RCC 7860 (cell line): ENCODE results near the gene PLIN3.
"Not testable (repeated sequence)": the region's sequence is repeated elsewhere in the genome, so short reads cannot be mapped to it uniquely, and the experiment has no call there.

Source experiments
- DNase-seq: peaks from one replicate; pipeline ENCODE4 v3.0.0-alpha.2; 2015; ENCODE audit warnings: low spot score
- FAIRE-seq: peaks from 2 replicates; lab custom pipeline; 2012; peaks lifted over from hg19 to GRCh38; lab: Jason Lieb, UNC

The PLIN3 gene

DNA sequence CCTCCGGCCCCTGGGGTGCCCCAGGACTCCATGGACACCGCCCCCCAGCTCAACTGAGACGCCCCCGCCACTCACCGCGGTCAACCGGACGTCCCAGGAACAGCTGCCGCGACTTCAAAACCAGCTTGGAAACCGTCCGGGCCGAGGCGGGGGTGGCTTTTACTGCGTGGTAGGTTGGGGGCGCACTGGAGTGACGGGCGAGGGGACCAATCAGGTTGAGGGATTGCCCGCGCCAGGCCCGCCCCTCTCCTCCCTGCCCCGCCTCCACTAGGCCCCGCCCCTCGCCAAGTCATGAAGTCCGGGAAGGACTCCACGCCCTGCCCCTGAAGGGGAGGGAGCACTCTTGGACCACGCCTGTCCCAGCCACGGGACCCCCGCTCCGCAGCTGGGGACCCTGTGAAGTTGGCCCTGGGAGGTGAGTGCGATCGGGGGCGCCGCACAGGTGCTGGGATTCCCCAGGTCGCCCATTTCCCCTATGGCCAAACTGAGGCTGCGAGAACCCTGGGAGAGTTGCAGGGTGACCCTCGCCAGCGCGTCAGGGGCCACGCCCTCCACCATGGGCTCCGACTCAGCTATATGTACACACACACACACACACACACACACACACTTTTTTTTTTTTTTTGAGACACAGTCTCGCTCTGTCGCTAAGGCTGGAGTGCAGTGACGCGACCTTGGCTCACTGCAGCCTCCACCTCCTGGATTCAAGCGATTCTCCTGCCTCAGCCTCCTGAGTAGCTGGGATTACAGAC is at the start of gene PLIN3:
Gene PLIN3, minus strand, starts transcription at position 134 of the 752 bp plus-strand sequence. CDS start 6,273 bp downstream, outside the sequence.
- FAIRE-seq = peak; percentile 32
- DNase-seq = peak; percentile 87

GRCh38 chr19:4916292-4917082 is 49.0 kb upstream of the PLIN3 start:
- no peak for FAIRE-seq
- no peak for DNase-seq

DNA sequence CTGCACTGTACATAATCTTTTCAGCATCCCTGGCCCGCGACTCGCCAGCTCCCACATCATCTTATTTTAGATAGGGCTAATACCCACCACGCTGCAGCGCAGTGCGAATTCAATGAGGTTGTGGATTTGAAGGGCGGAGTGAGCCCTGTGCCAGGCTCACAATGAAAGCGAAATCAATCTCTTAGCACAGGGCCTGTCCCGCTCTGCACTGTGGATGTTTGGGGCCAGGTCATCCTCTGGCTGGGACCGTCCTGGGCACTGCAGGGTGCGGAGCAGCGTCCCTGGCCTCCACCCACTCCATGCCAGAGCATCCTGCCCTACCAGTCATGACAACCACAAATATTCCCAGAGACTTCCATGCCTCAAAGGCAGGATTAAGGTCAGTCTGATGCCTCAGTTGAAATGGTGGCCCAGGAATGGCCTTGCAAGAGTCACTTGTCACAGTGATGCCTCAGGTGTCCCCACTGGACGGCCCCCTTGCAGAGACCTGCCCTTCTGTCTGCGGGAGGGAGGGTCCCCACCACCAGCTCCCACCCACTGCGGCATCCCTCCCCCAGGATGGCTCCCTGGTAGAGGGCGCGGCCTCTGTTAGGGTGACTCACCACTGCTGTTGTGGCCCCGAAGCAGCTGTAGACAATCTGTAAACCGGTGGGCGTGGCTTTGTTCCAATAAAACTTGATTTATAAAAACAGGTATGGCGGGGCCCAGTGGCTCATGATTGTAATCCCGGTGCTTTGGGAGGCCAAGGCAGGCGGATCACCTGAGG is 47.5 kb upstream of the PLIN3 start:
- FAIRE-seq = peak; percentile 66
- peak; percentile 70 for DNase-seq

DNA sequence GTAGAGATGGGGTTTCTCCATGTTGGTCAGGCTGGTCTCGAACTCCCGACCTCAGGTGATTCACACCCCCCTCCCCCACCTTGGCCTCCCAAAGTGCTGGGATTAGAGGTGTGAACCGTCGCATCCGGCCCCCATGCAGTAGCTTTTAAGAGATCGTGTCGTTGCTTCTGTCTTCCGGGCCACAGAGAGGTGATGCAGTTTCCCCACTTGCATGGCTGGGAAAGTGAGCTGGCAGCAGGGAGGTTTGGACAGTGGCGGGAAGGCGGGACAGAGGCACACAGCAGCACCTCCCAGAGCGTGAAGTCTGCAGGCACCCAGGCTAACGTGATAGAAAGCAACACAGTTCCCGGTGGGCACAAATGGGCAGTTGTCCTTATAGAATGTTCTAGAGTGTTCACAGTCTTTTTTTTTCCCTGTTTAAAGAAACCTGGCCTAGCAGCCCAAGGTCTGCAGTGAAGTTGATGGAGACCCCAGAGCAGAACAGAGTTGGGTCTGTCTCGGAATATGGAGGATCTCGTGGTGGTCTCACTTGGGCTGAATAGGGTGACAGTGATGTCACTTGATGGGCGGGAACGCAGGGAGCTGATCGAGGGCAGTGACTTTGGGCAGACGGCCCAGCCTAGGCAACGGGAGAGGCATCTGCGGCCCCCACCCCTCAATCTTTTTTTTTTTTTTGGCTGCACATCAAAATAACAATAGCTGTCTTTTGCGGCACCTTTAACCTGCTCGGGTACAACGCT is 46.7 kb upstream of the PLIN3 start:
- no peak for FAIRE-seq
- DNase-seq = no peak

DNA sequence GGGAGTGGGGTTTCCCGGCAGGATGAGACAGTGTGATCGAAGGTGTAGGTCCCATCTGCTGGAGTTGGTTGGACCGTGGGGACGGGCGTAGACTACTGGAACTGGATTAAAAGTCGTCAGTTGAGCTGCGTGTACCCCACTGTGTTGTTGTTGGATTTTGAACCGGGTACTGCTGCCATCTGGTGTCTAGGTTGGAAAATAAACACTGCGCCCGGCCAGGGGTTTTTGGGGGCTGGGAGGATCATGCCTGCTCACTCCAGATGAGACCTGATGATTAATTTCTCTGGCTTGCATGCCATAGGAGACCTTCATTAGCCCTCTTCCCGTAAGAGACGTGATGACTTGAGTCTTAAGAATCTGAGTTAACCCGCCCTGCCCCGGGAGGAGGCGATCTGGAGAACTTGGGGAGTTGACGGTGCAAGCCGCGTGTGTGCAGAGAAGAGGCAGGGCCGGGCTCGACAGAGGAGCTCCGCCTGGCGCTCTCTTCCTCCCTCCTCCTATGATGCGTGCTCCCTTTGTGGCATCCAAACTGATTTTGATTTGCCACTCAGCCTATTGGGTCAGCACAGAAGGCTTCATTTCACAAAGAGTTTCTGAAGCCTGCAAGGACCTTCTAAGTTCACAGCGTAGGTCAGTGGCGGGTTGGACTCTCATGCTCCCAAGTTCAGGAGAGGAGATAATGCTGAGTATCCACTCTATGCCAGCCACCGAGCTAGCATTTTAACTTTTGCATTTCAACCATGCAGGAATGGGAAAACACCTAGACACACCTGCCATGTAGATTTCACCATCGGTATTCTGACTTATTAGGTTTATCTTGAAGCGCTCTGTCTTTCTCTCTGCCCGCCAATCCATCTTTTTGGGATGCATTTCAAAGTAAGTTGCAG is 44.6 kb upstream of the PLIN3 start:
- DNase-seq (peak; percentile 99), FAIRE-seq (peak; percentile 98)

- DNase-seq (peak; percentile 3), FAIRE-seq (no peak)
These were observed 43.8 kb upstream of the PLIN3 start for GRCh38 chr19:4911314-4911713.

GRCh38 chr19:4910594-4911281 is 43.3 kb upstream of the PLIN3 start:
- DNase-seq (peak; percentile 69), FAIRE-seq (peak; percentile 58)

DNA sequence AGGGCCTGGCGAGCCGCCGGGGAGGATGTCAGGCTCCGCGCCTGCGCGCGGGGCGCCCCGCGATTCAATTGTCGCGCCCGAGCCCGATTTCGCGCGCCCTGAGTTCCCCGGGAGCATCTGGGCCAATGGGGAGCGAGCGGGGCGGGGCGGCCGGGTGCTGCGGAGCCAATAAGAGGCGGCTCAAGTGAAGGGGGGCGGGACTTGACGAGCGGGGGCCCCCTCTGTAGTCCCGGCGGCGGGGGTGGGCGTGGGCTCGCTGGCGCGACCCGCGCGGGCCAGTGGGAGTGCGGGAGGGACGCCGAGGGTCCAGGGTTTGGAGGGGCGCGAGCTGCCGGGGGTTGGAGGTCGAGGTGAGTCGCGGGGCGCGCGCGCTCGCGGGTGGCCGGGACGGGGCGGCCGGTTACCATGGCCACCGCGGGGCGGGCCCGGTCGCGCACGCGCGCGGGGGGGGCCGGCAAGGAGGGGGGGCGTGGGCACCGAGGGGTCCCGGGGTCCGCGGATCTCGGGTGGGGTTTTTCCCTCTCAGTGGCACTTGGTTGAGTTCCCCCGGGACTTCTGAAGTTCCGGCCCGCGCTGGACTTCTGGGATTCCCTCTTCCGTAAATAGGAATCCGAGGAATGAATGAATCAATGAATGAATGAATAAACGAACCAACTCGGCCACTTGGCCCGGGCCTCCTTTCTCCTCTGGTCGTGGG is 42.6 kb upstream of the PLIN3 start:
- FAIRE-seq = no peak
- DNase-seq = peak; percentile 84

GRCh38 chr19:4909156-4909896 is 41.9 kb upstream of the PLIN3 start, which contains the start of gene UHRF1:
Gene UHRF1 (plus strand): TSS chr19:4909501. CDS start chr19:4910886, 1,385 bp downstream.
- peak; percentile 23 for DNase-seq
- no peak for FAIRE-seq

DNA sequence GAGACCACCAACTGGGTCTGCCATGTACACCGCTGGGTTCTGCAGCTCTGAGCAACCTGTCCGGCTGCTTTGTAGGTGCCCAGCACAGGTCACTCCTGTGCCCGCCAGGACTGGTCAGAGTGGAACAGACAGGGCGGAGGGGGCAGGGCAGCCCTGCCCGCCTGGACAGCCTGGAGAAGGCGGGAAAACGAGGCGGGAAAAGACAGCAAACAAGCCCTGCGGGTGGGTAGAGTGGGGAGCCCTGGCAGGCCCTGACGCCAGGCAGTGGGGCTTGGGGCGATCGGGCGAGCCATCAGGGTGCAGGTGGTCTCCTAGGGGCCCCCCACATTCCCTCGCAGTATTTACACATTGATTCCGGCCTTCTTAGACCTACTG is 41.3 kb upstream of the PLIN3 start:
- DNase-seq (no peak), FAIRE-seq (no peak)

- DNase-seq (no peak), FAIRE-seq (no peak)
These were observed 40.9 kb upstream of the PLIN3 start for GRCh38 chr19:4908360-4908759.

DNA sequence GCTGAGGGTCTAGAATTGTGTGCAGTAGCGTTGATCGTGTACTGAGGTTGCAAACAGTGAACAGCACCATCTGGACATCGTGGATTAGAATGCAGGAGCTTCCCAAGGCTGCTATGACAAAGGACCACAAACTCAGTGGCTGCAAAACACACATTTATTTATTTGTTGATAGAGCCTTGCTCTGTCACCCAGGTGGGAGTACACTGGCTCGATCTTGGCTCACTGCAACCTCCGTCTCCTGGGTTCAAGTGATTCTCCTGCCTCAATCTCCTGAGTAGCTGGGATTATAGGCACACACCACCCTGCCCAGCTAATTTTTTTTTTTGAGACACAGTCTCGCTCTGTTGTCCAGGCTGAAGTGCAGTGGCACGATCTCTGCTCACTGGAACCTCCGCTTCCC is 39.5 kb upstream of the PLIN3 start:
- no peak for FAIRE-seq
- no peak for DNase-seq

- DNase-seq = no peak
- FAIRE-seq = no peak
These were observed 37.0 kb upstream of the PLIN3 start for GRCh38 chr19:4904481-4904880.

DNA sequence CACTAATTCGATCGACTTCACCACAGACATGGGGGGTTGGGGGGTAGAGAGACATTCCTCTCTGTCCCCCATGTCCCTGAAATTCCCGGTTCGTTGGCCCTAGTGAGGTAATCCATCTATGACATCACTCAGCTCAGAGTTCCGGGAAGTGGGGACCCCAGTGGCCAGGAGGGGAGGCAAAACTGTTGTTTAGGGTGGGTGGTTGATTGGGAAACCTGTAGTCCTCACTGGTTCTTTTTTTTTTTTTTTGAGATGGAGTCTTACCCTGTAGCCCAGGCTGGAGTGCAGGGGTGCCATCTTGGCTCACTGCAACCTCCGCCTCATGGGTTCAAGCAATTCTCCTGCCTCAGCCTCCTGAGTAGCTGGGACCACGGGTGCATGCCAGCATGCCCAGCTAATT is 35.3 kb upstream of the PLIN3 start, which contains the start of gene ARRDC5:
Gene ARRDC5, minus strand, starts transcription at position 101 of the 400 bp plus-strand sequence. Its CDS starts 71 bp downstream, at position 30.
- no peak for FAIRE-seq
- DNase-seq = no peak

- not testable (repeated sequence) for DNase-seq, FAIRE-seq
These were observed 33.4 kb upstream of the PLIN3 start for GRCh38 chr19:4900879-4901278.

- no peak for FAIRE-seq
- no peak for DNase-seq
These were observed 29.7 kb upstream of the PLIN3 start for GRCh38 chr19:4897146-4897545.

- peak; percentile 18 for FAIRE-seq
- peak; percentile 44 for DNase-seq
These were observed 28.9 kb upstream of the PLIN3 start for GRCh38 chr19:4896372-4896771.
